ENCODE results near the gene LCP1.

GRCh38 chr13:46178821-46179220 is 3.2 kb downstream of the LCP1 start:
- TF ChIP-seq CTCF (IDR thresholded peaks at IDR 0.05; ENCODE audit: low read depth, low read length, poor library complexity, severe bottlenecking) (no peak), EZH2phosphoT487 (IDR thresholded peaks at IDR 0.05; ENCODE audit: borderline replicate concordance, low read length) (no peak)

All from DOHH2 (cell line).